Measurements from ENCODE around the gene SLC35G3.

Gene SLC35G3

DNA sequence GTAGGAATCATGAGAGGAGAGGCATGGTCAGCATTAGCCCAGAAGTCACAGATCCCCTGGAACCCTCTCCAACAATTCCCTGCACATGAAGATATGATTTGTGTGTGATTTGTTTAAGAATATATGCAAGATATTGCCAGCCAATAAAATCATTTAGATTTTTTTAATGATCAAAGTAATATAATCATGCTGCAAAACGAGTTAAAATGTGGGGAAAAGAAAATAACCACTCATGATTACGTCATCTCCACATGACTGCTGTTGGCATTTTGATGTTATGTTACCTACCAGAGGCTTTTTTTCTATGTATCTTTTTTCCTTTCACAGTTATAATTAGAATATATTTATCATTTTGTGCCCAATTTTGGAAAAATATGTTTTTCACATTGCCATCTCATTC, 22.4 kb downstream of the SLC35G3 start:
- TF ChIP-seq, protein P1, sequence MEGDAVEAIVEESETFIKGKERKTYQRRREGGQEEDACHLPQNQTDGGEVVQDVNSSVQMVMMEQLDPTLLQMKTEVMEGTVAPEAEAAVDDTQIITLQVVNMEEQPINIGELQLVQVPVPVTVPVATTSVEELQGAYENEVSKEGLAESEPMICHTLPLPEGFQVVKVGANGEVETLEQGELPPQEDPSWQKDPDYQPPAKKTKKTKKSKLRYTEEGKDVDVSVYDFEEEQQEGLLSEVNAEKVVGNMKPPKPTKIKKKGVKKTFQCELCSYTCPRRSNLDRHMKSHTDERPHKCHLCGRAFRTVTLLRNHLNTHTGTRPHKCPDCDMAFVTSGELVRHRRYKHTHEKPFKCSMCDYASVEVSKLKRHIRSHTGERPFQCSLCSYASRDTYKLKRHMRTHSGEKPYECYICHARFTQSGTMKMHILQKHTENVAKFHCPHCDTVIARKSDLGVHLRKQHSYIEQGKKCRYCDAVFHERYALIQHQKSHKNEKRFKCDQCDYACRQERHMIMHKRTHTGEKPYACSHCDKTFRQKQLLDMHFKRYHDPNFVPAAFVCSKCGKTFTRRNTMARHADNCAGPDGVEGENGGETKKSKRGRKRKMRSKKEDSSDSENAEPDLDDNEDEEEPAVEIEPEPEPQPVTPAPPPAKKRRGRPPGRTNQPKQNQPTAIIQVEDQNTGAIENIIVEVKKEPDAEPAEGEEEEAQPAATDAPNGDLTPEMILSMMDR (IDR thresholded peaks at IDR 0.05; ENCODE audit: unreplicated experiment in 3 of 3), result no peak
- no peaks in the 10 kb centered on the region for H3K9me3 Mint-ChIP-seq
- H3K36me3 Mint-ChIP-seq (ENCODE audit: low read depth), result no peaks in the 10 kb centered on the region
- no peak overlapping the region for H3K4me3 Mint-ChIP-seq
- no peak overlapping the region for H3K27ac Mint-ChIP-seq
- no peaks in the 10 kb centered on the region for H3K4me1 Mint-ChIP-seq
- no peaks in the 10 kb centered on the region for H3K27me3 Mint-ChIP-seq (ENCODE audit: low read depth)

DNA sequence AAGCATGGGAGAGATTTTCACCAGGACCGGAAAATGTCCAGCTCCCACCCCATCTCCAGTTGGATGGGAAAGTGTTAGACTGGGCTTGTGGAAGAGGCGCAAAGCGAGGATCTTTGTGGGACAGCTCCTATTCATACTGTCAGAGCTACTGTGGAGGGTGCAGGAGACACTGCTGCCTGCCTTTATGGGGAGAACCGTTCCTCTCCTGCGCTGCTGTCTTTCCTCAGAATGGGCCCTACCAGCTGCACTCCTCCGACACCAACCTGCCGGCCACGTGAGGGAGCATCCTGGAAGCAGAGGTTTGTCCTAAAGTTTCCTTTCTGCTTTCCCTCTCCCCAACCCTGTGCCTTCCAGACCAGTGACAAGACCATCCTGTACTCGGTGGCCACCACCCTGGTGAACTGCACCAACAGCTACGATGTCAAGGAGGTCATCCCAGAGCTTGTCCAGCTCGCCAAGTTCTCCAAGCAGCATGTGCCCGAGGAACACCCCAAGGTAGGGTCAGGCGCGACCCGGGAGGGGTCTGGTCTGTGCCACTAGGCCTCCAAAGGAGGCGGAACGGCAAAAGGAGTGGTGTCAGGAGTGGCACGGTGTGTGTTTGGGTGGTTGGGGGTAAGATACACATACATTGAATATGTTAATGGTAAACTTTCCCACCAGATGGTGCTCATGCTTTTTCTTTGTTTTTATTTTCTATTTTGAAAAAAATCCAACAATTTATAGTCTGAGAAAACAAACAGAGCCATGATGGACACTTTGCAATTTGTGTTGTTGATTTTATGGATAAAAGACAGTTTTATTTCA, 23.0 kb downstream of the SLC35G3 start:
- Mint-ChIP-seq H3K27me3 (ENCODE audit: low read depth) (no peaks in the 10 kb centered on the region), H3K4me3 (no peak overlapping the region), H3K36me3 (ENCODE audit: low read depth) (no peaks in the 10 kb centered on the region), H3K4me1 (no peaks in the 10 kb centered on the region), H3K27ac (no peak overlapping the region), H3K9me3 (no peaks in the 10 kb centered on the region)
- TF ChIP-seq, protein P1 (IDR thresholded peaks at IDR 0.05; ENCODE audit: unreplicated experiment in 3 of 3), result peak in 1 of 3 experiments; percentile 7

DNA sequence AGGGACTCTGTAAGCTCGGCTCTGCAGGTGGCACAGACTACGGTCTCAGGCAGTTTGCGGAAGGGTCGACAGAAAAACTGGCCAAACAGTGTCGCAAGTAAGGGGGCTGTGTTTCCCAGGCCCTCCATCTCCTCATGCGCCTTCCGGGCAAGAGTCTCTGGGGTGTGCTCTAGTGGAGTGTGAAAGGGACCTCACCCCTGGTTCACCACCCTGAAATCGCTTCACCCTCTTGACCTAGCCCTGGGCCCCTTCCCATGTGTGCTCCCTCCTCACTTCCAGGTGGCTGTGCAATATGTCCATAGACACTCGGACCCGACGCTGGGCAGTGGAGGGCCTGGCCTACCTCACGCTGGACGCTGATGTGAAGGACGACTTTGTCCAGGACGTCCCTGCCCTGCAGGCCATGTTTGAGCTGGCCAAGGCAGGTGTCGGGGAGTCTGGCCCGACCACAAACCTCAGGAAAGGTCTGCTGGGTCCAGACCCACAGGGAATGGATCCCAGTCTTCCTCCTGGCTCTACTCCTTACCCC, 24.3 kb downstream of the SLC35G3 start:
- Mint-ChIP-seq H3K27ac (no peak overlapping the region), H3K4me1 (no peaks in the 10 kb centered on the region)
- TF ChIP-seq, protein P1 (IDR thresholded peaks at IDR 0.05; ENCODE audit: unreplicated experiment in 3 of 3), result no peak

DNA sequence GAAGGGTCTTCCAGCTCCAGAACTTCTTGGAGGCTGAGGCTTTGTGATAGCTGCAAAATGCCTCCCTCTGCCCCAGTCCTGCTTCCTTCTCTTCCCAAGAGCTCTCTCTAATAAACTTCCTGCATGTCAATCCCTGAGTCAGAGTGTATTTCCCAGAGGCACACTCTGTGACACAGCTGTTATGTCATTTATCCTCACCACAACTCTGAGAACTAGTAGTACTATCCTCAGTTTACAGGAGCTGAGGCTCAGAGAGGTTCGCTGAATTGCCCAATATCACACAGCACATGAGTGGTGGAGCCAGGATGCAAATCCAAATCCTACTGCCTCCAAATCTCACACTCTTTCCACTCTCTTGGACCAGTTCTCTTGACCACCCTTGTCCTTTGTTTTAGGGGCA, 26.5 kb downstream of the SLC35G3 start:
- Mint-ChIP-seq H3K36me3 (ENCODE audit: low read depth) (no peaks in the 10 kb centered on the region), H3K4me3 (no peak overlapping the region), H3K4me1 (no peaks in the 10 kb centered on the region), H3K27me3 (ENCODE audit: low read depth) (peaks cover 4% of the 10 kb centered on the region), H3K9me3 (no peaks in the 10 kb centered on the region), H3K27ac (no peak overlapping the region)
- TF ChIP-seq, protein P1 (IDR thresholded peaks at IDR 0.05; ENCODE audit: unreplicated experiment in 3 of 3), result no peak

More for the DNA sequence above, 24.3 kb downstream of the SLC35G3 start:
- no peaks in the 10 kb centered on the region for H3K9me3 Mint-ChIP-seq
- H3K27me3 Mint-ChIP-seq (ENCODE audit: low read depth), result no peaks in the 10 kb centered on the region
- H3K4me3 Mint-ChIP-seq, result no peak overlapping the region
- no peaks in the 10 kb centered on the region for H3K36me3 Mint-ChIP-seq (ENCODE audit: low read depth)

DNA sequence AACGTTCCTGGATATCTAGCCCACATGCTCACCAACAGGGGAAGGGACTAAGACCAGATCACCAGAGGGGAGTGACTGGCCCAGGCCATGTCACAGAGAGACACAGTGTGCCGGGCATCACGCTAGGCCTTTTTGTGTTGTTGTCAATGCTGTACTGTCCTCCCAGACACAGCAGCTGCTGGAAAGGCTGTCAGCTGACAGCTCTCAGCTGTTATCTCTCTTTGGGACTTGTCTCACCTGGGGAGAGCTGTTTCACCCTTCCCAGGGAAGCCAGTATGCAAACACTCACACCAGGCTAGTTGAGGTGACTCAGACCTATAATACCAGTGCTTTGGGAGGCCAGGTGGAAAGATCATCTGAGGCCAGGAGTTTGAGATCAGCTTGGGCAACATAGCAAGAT, 27.1 kb downstream of the SLC35G3 start:
- H3K4me3 Mint-ChIP-seq, result no peak overlapping the region
- H3K4me1 Mint-ChIP-seq, result no peaks in the 10 kb centered on the region
- peaks cover 4% of the 10 kb centered on the region for H3K27me3 Mint-ChIP-seq (ENCODE audit: low read depth)
- no peaks in the 10 kb centered on the region for H3K9me3 Mint-ChIP-seq
- TF ChIP-seq, protein P1 (IDR thresholded peaks at IDR 0.05; ENCODE audit: unreplicated experiment in 3 of 3), result no peak
- no peak overlapping the region for H3K27ac Mint-ChIP-seq
- H3K36me3 Mint-ChIP-seq (ENCODE audit: low read depth), result no peaks in the 10 kb centered on the region

DNA sequence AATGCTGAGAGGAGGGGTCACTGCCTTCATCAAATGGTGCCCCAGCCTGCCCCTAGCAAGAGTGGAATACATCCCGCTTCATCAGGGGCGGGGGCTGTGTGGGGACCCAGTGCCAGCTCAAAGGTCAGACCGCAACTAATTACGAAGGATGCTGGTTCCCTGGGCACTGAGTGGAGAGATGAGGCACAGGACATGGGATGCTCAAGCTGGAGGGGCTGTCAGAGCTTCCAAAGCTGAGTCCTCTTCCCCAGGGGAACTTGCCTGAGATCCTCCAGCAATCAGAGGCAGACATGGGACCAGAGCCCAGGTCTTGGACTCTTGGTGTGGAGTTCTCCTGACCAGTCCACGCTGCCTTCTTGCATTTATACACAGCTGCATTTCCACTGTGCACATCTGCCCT, 27.7 kb downstream of the SLC35G3 start:
- no peak overlapping the region for H3K4me3 Mint-ChIP-seq
- TF ChIP-seq, protein P1 (IDR thresholded peaks at IDR 0.05; ENCODE audit: unreplicated experiment in 3 of 3), result no peak
- H3K4me1 Mint-ChIP-seq, result no peaks in the 10 kb centered on the region
- H3K36me3 Mint-ChIP-seq (ENCODE audit: low read depth), result no peaks in the 10 kb centered on the region
- no peaks in the 10 kb centered on the region for H3K9me3 Mint-ChIP-seq
- peaks cover 4% of the 10 kb centered on the region for H3K27me3 Mint-ChIP-seq (ENCODE audit: low read depth)
- H3K27ac Mint-ChIP-seq, result no peak overlapping the region
